ENCODE data around the gene SRR.

Gene SRR

GRCh38 chr17:2319051-2319450 is 15.3 kb downstream of the SRR start:
- Histone ChIP-seq H3K4me3 (ENCODE audit: extremely low read depth, insufficient read depth, low read length, poor library complexity, severe bottlenecking) (no peak overlapping the region), H3K27ac (ENCODE audit: low read depth, low read length, severe bottlenecking) (no peak overlapping the region), H3K9me3 (ENCODE audit: control insufficient read depth, low read length) (no peaks in the 10 kb centered on the region), H3K4me1 (ENCODE audit: control insufficient read depth, insufficient read depth, low read length, poor library complexity, severe bottlenecking) (no peaks in the 10 kb centered on the region), H3K36me3 (ENCODE audit: control insufficient read depth, insufficient read depth, low read length) (peaks cover 41% of the 10 kb centered on the region)

- no peaks in the 10 kb centered on the region for H3K9me3 ChIP-seq (ENCODE audit: control insufficient read depth, low read length)
- H3K36me3 ChIP-seq (ENCODE audit: control insufficient read depth, insufficient read depth, low read length), result peaks cover 59% of the 10 kb centered on the region
- 71% methylated on average over 1 of the region's 1 CpG; no CpG with 5 or more reads in 1 of the 2 experiments for WGBS, 2 experiments (ENCODE audit: insufficient coverage in 2 of 2)
- no peak overlapping the region for H3K27ac ChIP-seq (ENCODE audit: low read depth, low read length, severe bottlenecking)
- no peak overlapping the region for H3K4me3 ChIP-seq (ENCODE audit: extremely low read depth, insufficient read depth, low read length, poor library complexity, severe bottlenecking)
- H3K4me1 ChIP-seq (ENCODE audit: control insufficient read depth, insufficient read depth, low read length, poor library complexity, severe bottlenecking), result no peaks in the 10 kb centered on the region
Observed at GRCh38 chr17:2321399-2321798, 17.6 kb downstream of the SRR start.

- H3K4me1 ChIP-seq (ENCODE audit: control insufficient read depth, insufficient read depth, low read length, poor library complexity, severe bottlenecking), result no peaks in the 10 kb centered on the region
- peaks cover 81% of the 10 kb centered on the region for H3K36me3 ChIP-seq (ENCODE audit: control insufficient read depth, insufficient read depth, low read length)
- WGBS, 2 experiments (ENCODE audit: insufficient coverage in 2 of 2), result 92 to 100% methylated on average over 1 to 2 of the region's 2 CpGs
- no peaks in the 10 kb centered on the region for H3K9me3 ChIP-seq (ENCODE audit: control insufficient read depth, low read length)
- no peak overlapping the region for H3K4me3 ChIP-seq (ENCODE audit: extremely low read depth, insufficient read depth, low read length, poor library complexity, severe bottlenecking)
- H3K27ac ChIP-seq (ENCODE audit: low read depth, low read length, severe bottlenecking), result no peak overlapping the region
Observed at GRCh38 chr17:2323629-2324314, 20.0 kb downstream of the SRR start.

GRCh38 chr17:2331303-2331702 is 27.6 kb downstream of the SRR start:
- Histone ChIP-seq H3K9me3 (ENCODE audit: control insufficient read depth, low read length) (no peaks in the 10 kb centered on the region), H3K4me1 (ENCODE audit: control insufficient read depth, insufficient read depth, low read length, poor library complexity, severe bottlenecking) (peaks cover 8% of the 10 kb centered on the region), H3K36me3 (ENCODE audit: control insufficient read depth, insufficient read depth, low read length) (peaks cover 89% of the 10 kb centered on the region), H3K4me3 (ENCODE audit: extremely low read depth, insufficient read depth, low read length, poor library complexity, severe bottlenecking) (no peak overlapping the region), H3K27ac (ENCODE audit: low read depth, low read length, severe bottlenecking) (no peak overlapping the region)
- 75 to 88% methylated on average over 3 of the region's 3 CpGs for WGBS, 2 experiments (ENCODE audit: insufficient coverage in 2 of 2)

GRCh38 chr17:2335726-2336214 is 32.0 kb downstream of the SRR start:
- 3 to 4% methylated on average over 10 to 14 of the region's 17 CpGs for WGBS, 2 experiments (ENCODE audit: insufficient coverage in 2 of 2)
- Histone ChIP-seq H3K36me3 (ENCODE audit: control insufficient read depth, insufficient read depth, low read length) (peaks cover 50% of the 10 kb centered on the region), H3K4me3 (ENCODE audit: extremely low read depth, insufficient read depth, low read length, poor library complexity, severe bottlenecking) (peak overlapping the region; percentile 88), H3K27ac (ENCODE audit: low read depth, low read length, severe bottlenecking) (peak overlapping the region; percentile 59), H3K9me3 (ENCODE audit: control insufficient read depth, low read length) (no peaks in the 10 kb centered on the region), H3K4me1 (ENCODE audit: control insufficient read depth, insufficient read depth, low read length, poor library complexity, severe bottlenecking) (peaks cover 16% of the 10 kb centered on the region)

GRCh38 chr17:2336215-2336851 is 32.6 kb downstream of the SRR start, which contains the start of gene TSR1:
Gene TSR1 (minus strand): TSS chr17:2336457. CDS start chr17:2336427, 30 bp downstream.
- peaks cover 45% of the 10 kb centered on the region for H3K36me3 ChIP-seq (ENCODE audit: control insufficient read depth, insufficient read depth, low read length)
- H3K4me1 ChIP-seq (ENCODE audit: control insufficient read depth, insufficient read depth, low read length, poor library complexity, severe bottlenecking), result peaks cover 16% of the 10 kb centered on the region
- 1% methylated on average over 44 to 46 of the region's 48 CpGs for WGBS, 2 experiments (ENCODE audit: insufficient coverage in 2 of 2)
- H3K4me3 ChIP-seq (ENCODE audit: extremely low read depth, insufficient read depth, low read length, poor library complexity, severe bottlenecking), result peak within 1 kb of the TSS; percentile 88
- H3K9me3 ChIP-seq (ENCODE audit: control insufficient read depth, low read length), result no peaks in the 10 kb centered on the region
- H3K27ac ChIP-seq (ENCODE audit: low read depth, low read length, severe bottlenecking), result peak within 1 kb of the TSS; percentile 74

- Histone ChIP-seq H3K36me3 (ENCODE audit: control insufficient read depth, insufficient read depth, low read length) (peaks cover 45% of the 10 kb centered on the region), H3K4me1 (ENCODE audit: control insufficient read depth, insufficient read depth, low read length, poor library complexity, severe bottlenecking) (peaks cover 16% of the 10 kb centered on the region), H3K27ac (ENCODE audit: low read depth, low read length, severe bottlenecking) (peak within 1 kb of the TSS; percentile 74), H3K4me3 (ENCODE audit: extremely low read depth, insufficient read depth, low read length, poor library complexity, severe bottlenecking) (peak within 1 kb of the TSS; percentile 88), H3K9me3 (ENCODE audit: control insufficient read depth, low read length) (no peaks in the 10 kb centered on the region)
- 1 to 2% methylated on average over 56 to 60 of the region's 77 CpGs for WGBS, 2 experiments (ENCODE audit: insufficient coverage in 2 of 2)
Observed at GRCh38 chr17:2336852-2337543, 33.2 kb downstream of the SRR start, which contains the start of gene SGSM2. Gene SGSM2 (plus strand): TSS chr17:2337501. CDS start chr17:2337689, 188 bp downstream.

GRCh38 chr17:2337544-2338314 is 34.0 kb downstream of the SRR start:
- peak overlapping the region; percentile 88 for H3K4me3 ChIP-seq (ENCODE audit: extremely low read depth, insufficient read depth, low read length, poor library complexity, severe bottlenecking)
- H3K4me1 ChIP-seq (ENCODE audit: control insufficient read depth, insufficient read depth, low read length, poor library complexity, severe bottlenecking), result peaks cover 16% of the 10 kb centered on the region
- no peaks in the 10 kb centered on the region for H3K9me3 ChIP-seq (ENCODE audit: control insufficient read depth, low read length)
- peaks cover 37% of the 10 kb centered on the region for H3K36me3 ChIP-seq (ENCODE audit: control insufficient read depth, insufficient read depth, low read length)
- peak overlapping the region; percentile 59 for H3K27ac ChIP-seq (ENCODE audit: low read depth, low read length, severe bottlenecking)
- 0 to 1% methylated on average over 65 to 68 of the region's 92 CpGs for WGBS, 2 experiments (ENCODE audit: insufficient coverage in 2 of 2)

GRCh38 chr17:2338315-2338657 is 34.5 kb downstream of the SRR start:
- H3K27ac ChIP-seq (ENCODE audit: low read depth, low read length, severe bottlenecking), result peak overlapping the region; percentile 3
- H3K4me3 ChIP-seq (ENCODE audit: extremely low read depth, insufficient read depth, low read length, poor library complexity, severe bottlenecking), result peak overlapping the region; percentile 88
- peaks cover 33% of the 10 kb centered on the region for H3K36me3 ChIP-seq (ENCODE audit: control insufficient read depth, insufficient read depth, low read length)
- WGBS, 2 experiments (ENCODE audit: insufficient coverage in 2 of 2), result 28% methylated on average over 4 of the region's 5 CpGs; no CpG with 5 or more reads in 1 of the 2 experiments
- H3K4me1 ChIP-seq (ENCODE audit: control insufficient read depth, insufficient read depth, low read length, poor library complexity, severe bottlenecking), result peaks cover 16% of the 10 kb centered on the region
- no peaks in the 10 kb centered on the region for H3K9me3 ChIP-seq (ENCODE audit: control insufficient read depth, low read length)

- Histone ChIP-seq H3K36me3 (ENCODE audit: control insufficient read depth, insufficient read depth, low read length) (peaks cover 28% of the 10 kb centered on the region), H3K4me1 (ENCODE audit: control insufficient read depth, insufficient read depth, low read length, poor library complexity, severe bottlenecking) (peaks cover 17% of the 10 kb centered on the region), H3K9me3 (ENCODE audit: control insufficient read depth, low read length) (no peaks in the 10 kb centered on the region), H3K27ac (ENCODE audit: low read depth, low read length, severe bottlenecking) (no peak overlapping the region), H3K4me3 (ENCODE audit: extremely low read depth, insufficient read depth, low read length, poor library complexity, severe bottlenecking) (no peak overlapping the region)
- 91 to 93% methylated on average over 4 to 5 of the region's 5 CpGs for WGBS, 2 experiments (ENCODE audit: insufficient coverage in 2 of 2)
Observed at GRCh38 chr17:2343421-2343820, 39.7 kb downstream of the SRR start.

All from mesodermal cell (in vitro differentiated cells).